Mucosa of descending colon (tissue), 3 donors: ENCODE data around the gene KNCN. TPM values are rescaled to one million over a fixed set of nuclear protein-coding genes. Genes with fewer than 3 reads are reported as not detected.

Experiments used
- ATAC-seq: fragments of 200-7000 bp; cut with Tn5 transposase; one replicate; pipeline ENCODE4 v1.9.1; 2020; ENCODE audit warnings: mild to moderate bottlenecking, moderate library complexity
- DNase-seq, 3 donors: peaks; one replicate each; pipeline ENCODE4 v3.0.0-alpha.2; 2020
- H3K36me3 ChIP-seq: fragments of 200-600 bp; one replicate; pipeline ENCODE4 v1.8.0; 2021; ENCODE audit warnings: low read depth, mild to moderate bottlenecking
- H3K4me1 ChIP-seq: fragments of 200-600 bp; one replicate; pipeline ENCODE4 v1.8.0; 2021; ENCODE audit warnings: low read depth, mild to moderate bottlenecking
- H3K4me3 ChIP-seq: fragments of 200-600 bp; one replicate; pipeline ENCODE4 v1.8.0; 2021; ENCODE audit warnings: mild to moderate bottlenecking
- H3K9me3 ChIP-seq: fragments of 200-600 bp; one replicate; pipeline ENCODE4 v1.8.0; 2021; ENCODE audit warnings: mild to moderate bottlenecking
- CTCF ChIP-seq: fragments of 200-600 bp; IDR thresholded peaks from one replicate; pipeline ENCODE4 v1.8.0; 2022; ENCODE audit warnings: antibody characterized with exemption, mild to moderate bottlenecking
- intact Hi-C, 2 donors: fragments of 100-400 bp; cut with DNase I in 1 of 2; cut with micrococcal nuclease in 1 of 2; formaldehyde crosslinking; loops; one replicate each; pipeline versions ENCODE4 v1.11.0 to v1.11.1; 2022; cut with DNase I, micrococcal nuclease
- total RNA-seq, 3 donors: library from RNA; stranded (reverse); fragmentation: NEBNext Ultra II Directional in 2 of 3; extraction: Animal tissue kit (Norgen Biotek cat#: 25700) in 2 of 3; gene quantifications; one replicate each; pipeline versions ENCODE4 v1.2.1 to v1.2.4, GENCODE V29; 2021 to 2023
- donor health status: DM: no; HTN: no; CAD: no; lungs with moderate emphysema.
- donor health status: DM: no; HTN: no; CAD: no.
- donor health status: DM: no; HTN: yes; CAD: no.

KNCN gene
- total RNA-seq, 3 donors from 2014 or later, result not detected

GRCh38 chr1:46510998-46511365 lies 40.5 kb downstream of the KNCN start:
- H3K36me3 ChIP-seq, result no peaks in the 10 kb centered on the region
- H3K9me3 ChIP-seq, result no peaks in the 10 kb centered on the region
- H3K4me1 ChIP-seq, result peaks cover under 1% of the 10 kb centered on the region
- no peak overlapping the region for H3K4me3 ChIP-seq
- intact Hi-C loops, result no loop called here
- ATAC-seq (no peak), DNase-seq (no peak)
- no peak for TF ChIP-seq CTCF

GRCh38 chr1:46510341-46510997 lies 41.0 kb downstream of the KNCN start:
- no peak for DNase-seq
- Histone ChIP-seq H3K9me3 (no peaks in the 10 kb centered on the region), H3K4me3 (no peak overlapping the region), H3K4me1 (no peaks in the 10 kb centered on the region), H3K36me3 (no peaks in the 10 kb centered on the region)
- intact Hi-C loops, result no loop called here
- ATAC-seq, result no peak
- TF ChIP-seq CTCF, result no peak

GRCh38 chr1:46508757-46509156 lies 42.7 kb downstream of the KNCN start:
- ATAC-seq, result no peak
- H3K4me3 ChIP-seq, result no peak overlapping the region
- intact Hi-C loops, result no loop called here
- no peak for TF ChIP-seq CTCF
- H3K9me3 ChIP-seq, result no peaks in the 10 kb centered on the region
- no peaks in the 10 kb centered on the region for H3K4me1 ChIP-seq
- H3K36me3 ChIP-seq, result no peaks in the 10 kb centered on the region
- DNase-seq, result no peak

- DNase-seq, result no peak
- ATAC-seq, result no peak
- no peak overlapping the region for H3K4me3 ChIP-seq
- no peak for TF ChIP-seq CTCF
- no peaks in the 10 kb centered on the region for H3K9me3 ChIP-seq
- intact Hi-C loops, result no loop called here
- no peaks in the 10 kb centered on the region for H3K4me1 ChIP-seq
- H3K36me3 ChIP-seq, result no peaks in the 10 kb centered on the region
Measured at GRCh38 chr1:46506470-46507219, 44.8 kb downstream of the KNCN start.

GRCh38 chr1:46503421-46503820 lies 48.0 kb downstream of the KNCN start:
- no peak for TF ChIP-seq CTCF
- DNase-seq (no peak), ATAC-seq (no peak)
- H3K36me3 ChIP-seq, result no peaks in the 10 kb centered on the region
- H3K9me3 ChIP-seq, result no peaks in the 10 kb centered on the region
- intact Hi-C loops, result no loop called here
- no peak overlapping the region for H3K4me3 ChIP-seq
- H3K4me1 ChIP-seq, result no peaks in the 10 kb centered on the region
